K562 (cell line): Measurements from ENCODE around the gene LYPD3.

Source experiments
- EP300 ChIP-seq: IDR thresholded peaks from 2 replicates; pipeline ENCODE4 v1.6.1; 2012; ENCODE audit warnings: low read length, improper control_type of control experiment
- FOS ChIP-seq: IDR thresholded peaks from 3 replicates; pipeline ENCODE4 v1.6.1; 2011; ENCODE audit not compliant: insufficient read length; ENCODE audit errors: extremely low read depth
- FOXP1 ChIP-seq: sonication (generic); formaldehyde crosslinking; IDR thresholded peaks from 2 replicates; pipeline ENCODE4 v1.8.0; 2022; ENCODE audit warnings: mild to moderate bottlenecking, missing genetic modification reagents
- MYBL2 ChIP-seq, 2 experiments: fragments of 450-650 bp in 1 of 2; sonication (generic) in 1 of 2; formaldehyde crosslinking in 1 of 2; IDR thresholded peaks; 2 replicates each; pipeline versions ENCODE4 v1.6.1 to v1.8.1; 2017 to 2022; ENCODE audit warnings: borderline replicate concordance in 1 of 2, inconsistent platforms in 1 of 2, low read depth in 1 of 2, mild to moderate bottlenecking in 1 of 2, missing genetic modification reagents in 1 of 2, moderate library complexity in 1 of 2
- MYC ChIP-seq, 2 experiments: fragments of 250-450 bp in 1 of 2; sonication (Bioruptor Pico) in 1 of 2; IDR thresholded peaks; 2 replicates each; pipeline versions ENCODE4 v1.5.1 to v1.6.1; 2012 to 2021; ENCODE audit warnings: low read depth in 2 of 2, borderline replicate concordance in 1 of 2, improper control_type of control experiment in 1 of 2, low read length in 1 of 2, mild to moderate bottlenecking in 1 of 2, moderate library complexity in 1 of 2
- SMAD3 ChIP-seq: fragments of 450-650 bp; formaldehyde crosslinking; conservative IDR thresholded peaks from 2 replicates; pipeline ENCODE4 v1.4.0; 2020; ENCODE audit warnings: mild to moderate bottlenecking
- ZFX ChIP-seq: sonication (generic); formaldehyde crosslinking; IDR thresholded peaks from 2 replicates; pipeline ENCODE4 v1.8.0; 2022; ENCODE audit warnings: mild to moderate bottlenecking, missing genetic modification reagents, moderate library complexity
- TF ChIP-seq, protein P1 (sequence below): fragments of 450-650 bp; conservative IDR thresholded peaks from 2 replicates; pipeline ENCODE4 v1.6.1; 2016; ENCODE audit warnings: missing genetic modification characterization, low read depth, mild to moderate bottlenecking, missing compliant biosample characterization, moderate library complexity

- TF ChIP-seq EP300 (no peak), SMAD3 (CRISPR knock-in tag) (no peak), FOXP1 (no peak), ZFX (no peak), MYC (IDR thresholded peaks at IDR 0.05; ENCODE audit: low read depth, low read length) (no peak), MYC (CRISPR knock-in tag; IDR thresholded peaks at IDR 0.05; ENCODE audit: borderline replicate concordance, low read depth) (no peak), MYBL2 (IDR thresholded peaks at IDR 0.05; ENCODE audit: low read depth) (no peak), MYBL2 (CRISPR knock-in tag; IDR thresholded peaks at IDR 0.05; ENCODE audit: borderline replicate concordance) (no peak), FOS (no peak)
- TF ChIP-seq, protein P1, sequence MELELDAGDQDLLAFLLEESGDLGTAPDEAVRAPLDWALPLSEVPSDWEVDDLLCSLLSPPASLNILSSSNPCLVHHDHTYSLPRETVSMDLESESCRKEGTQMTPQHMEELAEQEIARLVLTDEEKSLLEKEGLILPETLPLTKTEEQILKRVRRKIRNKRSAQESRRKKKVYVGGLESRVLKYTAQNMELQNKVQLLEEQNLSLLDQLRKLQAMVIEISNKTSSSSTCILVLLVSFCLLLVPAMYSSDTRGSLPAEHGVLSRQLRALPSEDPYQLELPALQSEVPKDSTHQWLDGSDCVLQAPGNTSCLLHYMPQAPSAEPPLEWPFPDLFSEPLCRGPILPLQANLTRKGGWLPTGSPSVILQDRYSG (tag): no peak
Measured at GRCh38 chr19:43479961-43480561, 14.7 kb upstream of the LYPD3 start.
